Breast epithelium (tissue), 4 donors: ENCODE data around the gene EWSR1. TPM values are rescaled to one million over a fixed set of nuclear protein-coding genes. Genes with fewer than 3 reads are reported as not detected.
A peak's percentile ranks its signal among the peaks of the same experiment; 100 is the strongest.

Experiments
- DNase-seq, 2 donors: peaks; one replicate each; pipeline ENCODE4 v3.0.0-alpha.2; 2019; ENCODE audit warnings: low spot score in 2 of 2
- H3K27ac ChIP-seq, 2 donors: fragments of 200-600 bp; sonication (generic) in 1 of 2; one replicate each; pipeline ENCODE4 v1.5.1; 2016 to 2019; ENCODE audit warnings: mild to moderate bottlenecking in 1 of 2
- H3K27me3 ChIP-seq, 2 donors: fragments of 200-600 bp; sonication (generic) in 1 of 2; one replicate each; pipeline versions ENCODE4 v1.5.1 to v1.6.0; 2017 to 2019; ENCODE audit warnings: control low read depth in 1 of 2, mild to moderate bottlenecking in 1 of 2
- H3K36me3 ChIP-seq: fragments of 200-600 bp; one replicate; pipeline ENCODE4 v1.5.1; 2019
- H3K4me1 ChIP-seq, 2 donors: fragments of 200-600 bp; sonication (generic); one replicate each; pipeline ENCODE4 v1.5.1; 2016 to 2019; ENCODE audit warnings: control low read depth in 1 of 2
- H3K4me3 ChIP-seq, 3 donors: fragments of 200-600 bp; sonication (generic); 1 replicate in 2 of 3; 2 replicates in 1 of 3; pipeline ENCODE4 v1.5.1; 2016 to 2019; ENCODE audit warnings: mild to moderate bottlenecking in 3 of 3, moderate library complexity in 2 of 3
- H3K9me3 ChIP-seq, 2 donors: fragments of 200-600 bp; sonication (generic) in 1 of 2; one replicate each; pipeline ENCODE4 v1.5.1; 2016 to 2019; ENCODE audit warnings: control low read depth in 1 of 2
- POLR2A ChIP-seq: fragments of 450-650 bp; IDR thresholded peaks from one replicate; pipeline ENCODE4 v1.6.1; 2016; ENCODE audit warnings: antibody characterized with exemption, mild to moderate bottlenecking, moderate library complexity
- POLR2AphosphoS5 ChIP-seq, 3 donors: sonication (generic); formaldehyde crosslinking; IDR thresholded peaks; one replicate each; pipeline ENCODE4 v1.6.1; 2017; ENCODE audit warnings: antibody characterized with exemption in 3 of 3
- intact Hi-C: fragments of 100-400 bp; cut with DNase I; formaldehyde crosslinking; loops from one replicate; pipeline ENCODE4 v1.15.1; 2023; ENCODE audit warnings: low total_unique reads
- total RNA-seq, 3 donors: library from RNA; depleted of rRNA; stranded (reverse); fragments of >200 nt; gene quantifications; one replicate each; pipeline ENCODE4 v1.1.0, GENCODE V29; 2016
- TF ChIP-seq, protein P1 (sequence below), 3 donors: fragments of 450-650 bp; IDR thresholded peaks; one replicate each; pipeline ENCODE4 v1.5.1; 2016 to 2017; ENCODE audit warnings: antibody characterized with exemption in 3 of 3, mild to moderate bottlenecking in 3 of 3, moderate library complexity in 3 of 3

EWSR1 gene
- total RNA-seq, 3 donors from 2014 or later = 165 to 224 (median 220) TPM

- H3K9me3 ChIP-seq = no peaks in the 10 kb centered on the region
- peaks cover 0 to 16% of the 10 kb centered on the region in 2 donors for H3K4me1 ChIP-seq
- H3K4me3 ChIP-seq = no peak overlapping the region
- no peaks in the 10 kb centered on the region for H3K27me3 ChIP-seq
- DNase-seq = no peak
- no peaks in the 10 kb centered on the region for H3K36me3 ChIP-seq
- no peak for TF ChIP-seq POLR2AphosphoS5 (IDR thresholded peaks at IDR 0.05)
- no peak overlapping the region for H3K27ac ChIP-seq
- intact Hi-C loops = no loop called here
Observed at GRCh38 chr22:29272624-29273023, 4.6 kb downstream of the EWSR1 start.

- intact Hi-C loops = no loop called here
- Histone ChIP-seq H3K27ac (no peak overlapping the region), H3K4me1 (peaks cover 0 to 11% of the 10 kb centered on the region in 2 donors), H3K27me3 (no peaks in the 10 kb centered on the region), H3K36me3 (peaks cover 6% of the 10 kb centered on the region), H3K4me3 (no peak overlapping the region), H3K9me3 (no peaks in the 10 kb centered on the region)
- no peak for DNase-seq
- TF ChIP-seq, protein P1, sequence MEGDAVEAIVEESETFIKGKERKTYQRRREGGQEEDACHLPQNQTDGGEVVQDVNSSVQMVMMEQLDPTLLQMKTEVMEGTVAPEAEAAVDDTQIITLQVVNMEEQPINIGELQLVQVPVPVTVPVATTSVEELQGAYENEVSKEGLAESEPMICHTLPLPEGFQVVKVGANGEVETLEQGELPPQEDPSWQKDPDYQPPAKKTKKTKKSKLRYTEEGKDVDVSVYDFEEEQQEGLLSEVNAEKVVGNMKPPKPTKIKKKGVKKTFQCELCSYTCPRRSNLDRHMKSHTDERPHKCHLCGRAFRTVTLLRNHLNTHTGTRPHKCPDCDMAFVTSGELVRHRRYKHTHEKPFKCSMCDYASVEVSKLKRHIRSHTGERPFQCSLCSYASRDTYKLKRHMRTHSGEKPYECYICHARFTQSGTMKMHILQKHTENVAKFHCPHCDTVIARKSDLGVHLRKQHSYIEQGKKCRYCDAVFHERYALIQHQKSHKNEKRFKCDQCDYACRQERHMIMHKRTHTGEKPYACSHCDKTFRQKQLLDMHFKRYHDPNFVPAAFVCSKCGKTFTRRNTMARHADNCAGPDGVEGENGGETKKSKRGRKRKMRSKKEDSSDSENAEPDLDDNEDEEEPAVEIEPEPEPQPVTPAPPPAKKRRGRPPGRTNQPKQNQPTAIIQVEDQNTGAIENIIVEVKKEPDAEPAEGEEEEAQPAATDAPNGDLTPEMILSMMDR (IDR thresholded peaks at IDR 0.05) = no peak
- no peak for TF ChIP-seq POLR2AphosphoS5 (IDR thresholded peaks at IDR 0.05)
- TF ChIP-seq POLR2A = no peak
Observed at GRCh38 chr22:29275167-29275566, 7.1 kb downstream of the EWSR1 start.

DNA sequence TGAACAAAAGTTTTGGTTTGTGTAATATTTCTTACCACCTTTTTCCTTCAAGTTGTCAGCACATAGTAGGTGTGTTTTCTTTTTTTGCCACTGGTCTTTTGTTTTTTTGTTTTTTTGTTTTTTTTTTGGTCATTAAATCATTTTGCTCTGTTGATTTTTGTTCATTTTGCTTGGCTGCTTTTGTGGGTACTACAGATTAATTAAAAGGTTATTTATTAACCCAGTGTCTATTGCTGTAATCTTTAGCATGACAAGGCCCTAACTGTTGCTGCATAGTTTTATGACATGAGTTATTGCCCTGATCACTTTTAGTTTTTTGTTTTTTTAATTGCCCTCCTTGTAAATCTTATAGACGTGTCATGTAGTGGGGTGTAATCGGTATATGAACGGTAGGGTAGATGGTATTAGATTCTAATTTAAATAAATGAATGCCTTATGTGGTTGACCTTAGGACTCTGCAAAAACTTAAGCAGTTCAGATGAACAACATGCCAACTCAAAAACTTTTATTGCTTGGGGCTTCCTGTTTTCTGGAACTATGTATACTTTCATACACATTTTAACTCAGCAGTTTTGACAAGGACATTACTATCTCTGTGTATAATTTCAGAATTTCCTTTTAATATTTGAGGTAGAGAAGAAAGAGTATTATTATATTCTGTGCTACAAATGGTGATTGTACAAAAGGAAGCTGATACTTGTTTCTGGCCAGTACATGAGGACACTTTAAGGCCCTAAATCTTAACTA lies 7.9 kb downstream of the EWSR1 start:
- Histone ChIP-seq H3K27ac (no peak overlapping the region), H3K4me3 (no peak overlapping the region), H3K36me3 (peaks cover 6% of the 10 kb centered on the region), H3K9me3 (no peaks in the 10 kb centered on the region), H3K27me3 (no peaks in the 10 kb centered on the region), H3K4me1 (peaks cover 0 to 10% of the 10 kb centered on the region in 2 donors)
- intact Hi-C loops = no loop called here
- no peak for TF ChIP-seq POLR2AphosphoS5 (IDR thresholded peaks at IDR 0.05)
- no peak for TF ChIP-seq POLR2A
- TF ChIP-seq, protein P1 (IDR thresholded peaks at IDR 0.05) = no peak
- DNase-seq = no peak

DNA sequence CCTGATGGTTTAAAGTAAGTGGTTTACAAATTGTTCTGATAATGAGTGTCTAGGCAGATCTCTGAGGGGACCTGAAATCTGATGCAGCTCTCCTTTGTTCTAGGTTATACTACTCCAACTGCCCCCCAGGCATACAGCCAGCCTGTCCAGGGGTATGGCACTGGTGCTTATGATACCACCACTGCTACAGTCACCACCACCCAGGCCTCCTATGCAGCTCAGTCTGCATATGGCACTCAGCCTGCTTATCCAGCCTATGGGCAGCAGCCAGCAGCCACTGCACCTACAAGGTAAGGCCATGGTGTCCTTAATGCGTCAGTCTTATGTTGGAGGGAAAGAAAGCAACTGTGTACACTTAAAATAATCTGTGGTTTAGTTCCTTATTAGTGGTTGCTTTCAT lies 9.9 kb downstream of the EWSR1 start:
- TF ChIP-seq POLR2AphosphoS5 (IDR thresholded peaks at IDR 0.05) (no peak), POLR2A (no peak)
- TF ChIP-seq, protein P1 (IDR thresholded peaks at IDR 0.05) = no peak
- Histone ChIP-seq H3K27me3 (no peaks in the 10 kb centered on the region), H3K4me1 (no peaks in the 10 kb centered on the region), H3K4me3 (no peak overlapping the region), H3K36me3 (peaks cover 9% of the 10 kb centered on the region), H3K27ac (no peak overlapping the region), H3K9me3 (no peaks in the 10 kb centered on the region)
- intact Hi-C loops = no loop called here
- DNase-seq = peak in 1 of 2 donors; percentile 3

- Histone ChIP-seq H3K4me3 (no peak overlapping the region), H3K36me3 (peaks cover 11% of the 10 kb centered on the region), H3K9me3 (no peaks in the 10 kb centered on the region), H3K27ac (no peak overlapping the region), H3K4me1 (no peaks in the 10 kb centered on the region), H3K27me3 (no peaks in the 10 kb centered on the region)
- DNase-seq = no peak
- intact Hi-C loops = no loop called here
- no peak for TF ChIP-seq POLR2A
- TF ChIP-seq, protein P1 (IDR thresholded peaks at IDR 0.05) = no peak
- no peak for TF ChIP-seq POLR2AphosphoS5 (IDR thresholded peaks at IDR 0.05)
Observed at GRCh38 chr22:29284196-29284595, 16.1 kb downstream of the EWSR1 start.
